ENCODE measurements around the gene ECT2L. TPM values are rescaled to one million over a fixed set of nuclear protein-coding genes. Genes with fewer than 3 reads are reported as not detected.

The ECT2L gene
- total and polyA plus RNA-seq, 11 donors = 0.19 to 6.0 (median 1.9) TPM

GRCh38 chr6:138909975-138910374 lies 114.1 kb downstream of the ECT2L start:
- TF ChIP-seq POLR2A (IDR thresholded peaks at IDR 0.05) (no peak), CTCF (IDR thresholded peaks at IDR 0.05) (no peak)
- ATAC-seq (peak; percentile 59 to 85 (median 75)), DNase-seq (peak in 1 of 5 donors; percentile 25)
- Histone ChIP-seq H3K4me1 (peaks cover 0 to 3% (median 0%) of the 10 kb centered on the region in 12 donors), H3K9me3 (no peaks in the 10 kb centered on the region), H3K27ac (no peak overlapping the region), H3K27me3 (no peaks in the 10 kb centered on the region), H3K36me3 (peaks cover 0 to 98% (median 93%) of the 10 kb centered on the region in 9 donors), H3K4me3 (no peak overlapping the region)
- WGBS, 4 donors = 40 to 66% (median 44%) methylated on average over 1 of the region's 1 CpG
- intact Hi-C loops (cut with DNase I) = loop anchor here in 5 of 10 donors (10.0 kb wide), 3 partner anchors 75 to 95 kb away; partner anchors contain the start of gene REPS1 (in 3 of the 5)

DNA sequence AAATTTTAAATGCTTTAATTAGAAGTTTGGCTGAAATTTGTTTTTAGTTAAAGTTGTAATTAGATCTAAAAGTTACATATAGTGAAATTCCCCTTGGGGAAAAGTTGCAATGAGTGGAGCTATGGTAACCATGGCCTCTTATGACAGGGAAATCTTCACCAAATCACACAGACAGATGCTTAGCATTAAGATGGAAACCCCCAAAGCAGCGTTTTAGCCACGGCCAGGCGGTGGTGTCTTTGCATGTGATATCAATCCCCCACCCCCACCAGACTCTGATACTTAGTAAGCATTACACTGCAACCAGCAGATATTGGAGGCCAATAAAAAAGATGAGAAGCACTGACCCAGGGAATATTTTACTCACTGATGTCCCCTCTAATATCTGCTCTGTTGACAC lies 116.4 kb downstream of the ECT2L start:
- peaks cover 0 to 3% (median 0%) of the 10 kb centered on the region in 12 donors for H3K4me1 ChIP-seq
- peaks cover 0 to 100% (median 92%) of the 10 kb centered on the region in 9 donors for H3K36me3 ChIP-seq
- 69 to 82% (median 75%) methylated on average over 3 of the region's 3 CpGs for WGBS, 4 donors
- intact Hi-C loops (cut with DNase I) = loop anchor here in 3 of 10 donors (10.0 kb wide), 1 partner anchor 72 kb away; the partner anchor contains the start of gene REPS1 (in 3 of the 3)
- DNase-seq (no peak), ATAC-seq (no peak)
- H3K27me3 ChIP-seq = no peaks in the 10 kb centered on the region
- no peak for TF ChIP-seq POLR2A (IDR thresholded peaks at IDR 0.05)
- no peak for TF ChIP-seq CTCF (IDR thresholded peaks at IDR 0.05)
- H3K4me3 ChIP-seq = no peak overlapping the region
- H3K27ac ChIP-seq = no peak overlapping the region
- no peaks in the 10 kb centered on the region for H3K9me3 ChIP-seq

- peaks cover 0 to 100% (median 88%) of the 10 kb centered on the region in 9 donors for H3K36me3 ChIP-seq
- no peak overlapping the region for H3K27ac ChIP-seq
- no peak overlapping the region for H3K4me3 ChIP-seq
- no peak for TF ChIP-seq CTCF (IDR thresholded peaks at IDR 0.05)
- no peak for TF ChIP-seq POLR2A (IDR thresholded peaks at IDR 0.05)
- intact Hi-C loops (cut with DNase I) = loop anchor here in 3 of 10 donors (10.0 kb wide), 1 partner anchor 70 kb away; the partner anchor contains the start of gene REPS1 (in 3 of the 3)
- WGBS, 4 donors = 77 to 86% (median 79%) methylated on average over 1 of the region's 1 CpG
- DNase-seq (no peak), ATAC-seq (no peak)
- H3K9me3 ChIP-seq = no peaks in the 10 kb centered on the region
- H3K27me3 ChIP-seq = no peaks in the 10 kb centered on the region
- H3K4me1 ChIP-seq = peaks cover 0 to 3% (median 0%) of the 10 kb centered on the region in 12 donors
These were observed 118.8 kb downstream of the ECT2L start for GRCh38 chr6:138914701-138915100.

DNA sequence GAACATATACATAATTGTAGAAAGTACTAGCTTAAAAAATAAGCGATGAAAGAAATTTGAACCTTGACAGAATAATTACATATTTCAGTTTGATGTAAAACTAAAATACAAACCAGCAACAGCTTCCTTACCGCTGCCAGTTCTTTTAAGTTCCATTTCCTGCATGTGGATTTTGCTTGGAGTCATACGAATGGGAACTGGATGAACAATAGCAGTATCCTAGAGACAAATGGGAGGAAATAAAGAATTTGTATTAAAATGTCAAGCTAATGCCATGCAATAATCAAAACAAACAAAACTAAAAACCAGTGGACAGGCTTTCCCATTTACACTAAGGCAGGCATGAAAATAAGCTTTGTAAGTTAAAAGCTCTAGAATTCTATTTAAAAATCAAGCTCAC lies 125.0 kb downstream of the ECT2L start:
- intact Hi-C loops (cut with DNase I) = loop anchor here in 1 of 10 donors (10.0 kb wide), 1 partner anchor 444 kb away; no protein-coding TSS in a partner anchor
- H3K9me3 ChIP-seq = no peaks in the 10 kb centered on the region
- no peaks in the 10 kb centered on the region for H3K4me1 ChIP-seq
- ATAC-seq (no peak), DNase-seq (no peak)
- WGBS, 4 donors = 77 to 82% (median 79%) methylated on average over 3 of the region's 3 CpGs
- H3K4me3 ChIP-seq = no peak overlapping the region
- H3K27me3 ChIP-seq = no peaks in the 10 kb centered on the region
- TF ChIP-seq POLR2A (IDR thresholded peaks at IDR 0.05) = no peak
- no peak for TF ChIP-seq CTCF (IDR thresholded peaks at IDR 0.05)
- peaks cover 0 to 78% (median 54%) of the 10 kb centered on the region in 9 donors for H3K36me3 ChIP-seq
- H3K27ac ChIP-seq = no peak overlapping the region

Measured in heart left ventricle (tissue), 16 donors.